Stimulated activated CD4-positive, alpha-beta T cell treated with anti-CD3 and anti-CD28 coated beads, TNF-alpha, amount 100 ng/mL, for 48 hours (primary cell): ENCODE measurements around the gene SLC4A9.
A peak's percentile ranks its signal among the peaks of the same experiment; 100 is the strongest.
"Not testable (repeated sequence)": the region's sequence is repeated elsewhere in the genome, so short reads cannot be mapped to it uniquely, and the experiment has no call there.

Experiments used
- DNase-seq, 3 donors: peaks; one replicate each; pipeline ENCODE4 v3.0.0-alpha.2; 2020; ENCODE audit warnings: low read depth in 3 of 3

The SLC4A9 gene

GRCh38 chr5:140399979-140400729, 40.2 kb downstream of the SLC4A9 start:
- no peak for DNase-seq

GRCh38 chr5:140400730-140401361, 40.9 kb downstream of the SLC4A9 start:
- peak; percentile 71 to 77 (median 74) for DNase-seq

- peak; percentile 88 to 94 (median 93) for DNase-seq
Measured at GRCh38 chr5:140401362-140402257, 41.6 kb downstream of the SLC4A9 start, which contains the start of gene ANKHD1. TSS of gene ANKHD1 (plus strand) at chr5:140401833. CDS start at chr5:140401968, 135 bp downstream.

- peak; percentile 23 to 38 (median 33) for DNase-seq
Measured at GRCh38 chr5:140402258-140403074, 42.5 kb downstream of the SLC4A9 start.

GRCh38 chr5:140403613-140404012, 43.6 kb downstream of the SLC4A9 start:
- no peak for DNase-seq

- no peak for DNase-seq
Measured at GRCh38 chr5:140408750-140409241, 48.8 kb downstream of the SLC4A9 start.

- DNase-seq: no peak
Measured at GRCh38 chr5:140413230-140413629, 53.2 kb downstream of the SLC4A9 start.

GRCh38 chr5:140417235-140417634, 57.2 kb downstream of the SLC4A9 start:
- DNase-seq: no peak

- DNase-seq: no peak
Measured at GRCh38 chr5:140418862-140419520, 59.0 kb downstream of the SLC4A9 start.

GRCh38 chr5:140420226-140420570, 60.2 kb downstream of the SLC4A9 start:
- no peak for DNase-seq

GRCh38 chr5:140420665-140421361, 60.8 kb downstream of the SLC4A9 start:
- no peak for DNase-seq

GRCh38 chr5:140421375-140421774, 61.4 kb downstream of the SLC4A9 start:
- DNase-seq: not testable (repeated sequence)

GRCh38 chr5:140423609-140424008, 63.6 kb downstream of the SLC4A9 start:
- DNase-seq: no peak

GRCh38 chr5:140424135-140424534, 64.1 kb downstream of the SLC4A9 start:
- DNase-seq: no peak
